ENCODE data around the gene DPEP3. TPM values are rescaled to one million over a fixed set of nuclear protein-coding genes. Genes with fewer than 3 reads are reported as not detected.

DPEP3 gene
- total RNA-seq, 1 donor from 2014 or later = not detected

- DNase-seq (ENCODE audit: low read depth in 2 of 2) = peak; percentile 21 to 62
Measured at GRCh38 chr16:67967183-67967957, 12.9 kb downstream of the DPEP3 start.

GRCh38 chr16:67966549-67967182, 13.6 kb downstream of the DPEP3 start:
- DNase-seq (ENCODE audit: low read depth in 2 of 2) = peak in 1 of 2 donors; percentile 32

- peak in 1 of 2 donors; percentile 21 for DNase-seq (ENCODE audit: low read depth in 2 of 2)
Measured at GRCh38 chr16:67965668-67966548, 14.4 kb downstream of the DPEP3 start.

DNA sequence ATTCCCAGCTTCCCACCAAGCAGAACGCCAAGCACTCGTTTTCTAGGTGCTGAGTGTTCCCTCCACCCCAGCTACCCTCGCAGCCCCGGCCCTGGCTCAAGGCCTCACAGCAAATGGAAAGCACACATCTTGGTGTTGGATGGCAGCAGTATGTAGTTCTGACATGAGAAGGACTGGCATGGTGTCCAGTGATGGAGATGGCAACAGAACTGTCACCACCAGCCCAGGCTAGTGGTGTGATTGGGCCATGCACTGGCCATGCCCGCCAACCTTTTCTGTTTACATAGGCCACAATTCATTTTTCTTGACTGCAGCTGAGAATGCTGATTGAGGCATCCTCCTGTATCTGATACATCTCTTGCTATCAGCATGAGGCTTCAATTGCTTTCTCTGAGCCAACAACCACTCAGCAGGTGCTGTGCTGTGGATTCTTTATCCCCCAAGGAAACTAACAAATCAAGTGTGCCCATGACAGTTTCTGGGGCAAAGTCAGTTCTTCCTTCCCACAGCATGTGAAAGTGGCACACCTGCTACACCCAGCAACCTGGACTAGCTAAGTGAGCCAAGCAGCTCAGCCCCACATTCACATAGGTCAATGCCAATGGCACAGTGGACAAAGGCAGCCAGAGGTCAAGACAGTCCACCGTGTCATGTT, 15.7 kb downstream of the DPEP3 start:
- no peak for DNase-seq (ENCODE audit: low read depth in 2 of 2)

- DNase-seq (ENCODE audit: low read depth in 2 of 2) = no peak
Measured at GRCh38 chr16:67963662-67964321, 16.5 kb downstream of the DPEP3 start.

DNA sequence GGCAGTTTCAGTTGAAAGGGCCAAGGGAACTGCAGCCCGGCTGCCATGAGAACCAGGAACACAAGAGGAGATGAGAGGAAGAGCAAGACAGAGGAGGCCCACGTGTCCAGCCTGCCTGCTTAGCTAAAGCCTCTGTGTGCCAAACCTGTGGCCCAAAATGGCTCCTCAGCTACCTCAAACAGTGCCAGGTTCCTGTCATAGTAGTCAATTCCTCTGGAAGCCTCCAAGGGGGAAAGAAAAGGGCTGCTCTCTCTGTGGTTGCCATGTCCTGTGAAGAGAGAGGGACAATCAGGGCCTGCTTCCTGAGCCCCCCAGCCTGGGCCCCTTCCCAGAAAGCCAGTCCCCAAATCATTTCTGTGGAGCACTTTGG, 17.0 kb downstream of the DPEP3 start:
- DNase-seq (ENCODE audit: low read depth in 2 of 2) = no peak

DNA sequence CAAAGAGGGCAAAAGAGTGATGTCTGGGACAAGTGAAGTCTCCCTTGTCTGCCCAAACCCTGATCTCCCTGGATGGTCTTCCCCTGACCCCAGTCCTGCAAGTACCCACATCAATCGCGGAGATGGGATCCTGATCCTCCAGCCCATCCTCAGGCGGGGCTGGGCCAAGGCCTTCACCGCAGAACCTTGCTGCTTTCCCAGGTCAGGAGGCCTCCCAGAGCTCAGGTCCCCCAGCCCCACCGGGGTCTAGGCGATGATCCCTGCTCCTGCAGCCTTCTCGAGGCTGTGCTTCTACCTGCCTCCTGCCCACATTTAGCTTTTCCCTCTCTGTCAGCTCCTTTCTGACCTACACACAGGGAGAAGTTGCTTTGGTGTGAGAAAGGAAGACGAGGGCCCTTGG, 18.2 kb downstream of the DPEP3 start:
- DNase-seq (ENCODE audit: low read depth in 2 of 2) = no peak

- DNase-seq (ENCODE audit: low read depth in 2 of 2) = no peak
Measured at GRCh38 chr16:67961551-67961957, 18.7 kb downstream of the DPEP3 start.

GRCh38 chr16:67959536-67960329, 20.6 kb downstream of the DPEP3 start:
- no peak for DNase-seq (ENCODE audit: low read depth in 2 of 2)

- no peak for DNase-seq (ENCODE audit: low read depth in 2 of 2)
Measured at GRCh38 chr16:67957622-67958021, 22.7 kb downstream of the DPEP3 start.

GRCh38 chr16:67954421-67955196, 25.7 kb downstream of the DPEP3 start:
- no peak for DNase-seq (ENCODE audit: low read depth in 2 of 2)

DNA sequence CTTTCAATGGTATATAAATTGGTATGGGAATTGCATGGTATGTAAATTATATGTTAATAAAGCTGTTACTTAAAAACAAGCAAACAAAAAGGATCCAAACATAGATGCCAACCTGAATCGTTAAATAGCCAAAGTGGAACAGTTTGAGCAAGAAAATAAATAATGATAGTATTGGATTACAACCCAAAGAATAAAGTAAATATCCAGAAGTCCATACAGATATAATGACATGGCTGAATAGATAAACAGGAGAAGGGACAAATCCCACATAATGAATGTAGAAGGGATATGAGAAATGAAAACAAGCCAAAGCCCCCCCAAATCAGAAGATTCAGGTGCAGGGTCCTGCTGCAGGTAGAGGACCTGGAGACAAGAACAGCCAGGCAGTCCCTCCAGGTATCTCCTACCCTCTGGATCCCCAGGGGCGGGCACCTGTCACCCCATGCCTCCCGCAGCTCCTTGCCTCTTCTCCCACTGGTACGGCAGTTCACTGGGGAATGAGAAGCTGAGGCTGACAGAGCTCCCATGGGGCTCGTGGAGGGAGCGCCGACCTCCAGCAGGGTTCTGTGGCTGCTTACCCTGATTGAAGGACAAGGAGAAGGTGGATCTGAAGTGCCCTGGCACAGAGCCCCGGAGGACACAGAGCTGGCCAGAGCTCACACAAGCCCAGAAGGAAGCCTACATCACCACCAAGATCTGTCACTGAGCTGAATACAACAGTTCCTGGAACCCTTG, 26.5 kb downstream of the DPEP3 start:
- no peak for DNase-seq (ENCODE audit: low read depth in 2 of 2)

- DNase-seq (ENCODE audit: low read depth in 2 of 2) = no peak
Measured at GRCh38 chr16:67951485-67951884, 28.8 kb downstream of the DPEP3 start.

DNA sequence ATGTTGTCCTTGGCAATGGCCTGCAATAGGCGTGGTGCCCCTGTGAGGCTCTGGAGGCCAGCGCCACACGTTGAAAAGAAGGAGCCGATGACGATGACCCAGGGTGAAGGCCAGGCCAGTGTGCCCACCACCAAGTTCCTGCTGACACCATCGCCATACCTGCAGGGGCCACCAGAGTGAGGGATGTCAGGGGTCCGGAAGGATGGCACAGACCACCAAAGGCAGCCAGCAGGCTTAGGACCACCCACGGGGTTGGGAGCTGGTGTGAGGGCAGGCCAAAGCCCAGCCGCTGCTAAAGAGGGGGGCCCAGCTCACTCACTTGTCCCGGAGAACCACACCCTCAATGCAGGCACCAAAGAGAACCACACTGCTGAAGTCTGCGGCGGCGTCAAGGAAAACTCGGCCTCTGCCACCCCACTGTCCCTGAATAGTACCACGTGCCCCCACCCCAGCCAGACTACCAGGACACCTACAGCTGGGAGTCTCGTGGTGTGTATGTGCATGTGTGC, 29.9 kb downstream of the DPEP3 start:
- DNase-seq (ENCODE audit: low read depth in 2 of 2) = no peak

- no peak for DNase-seq (ENCODE audit: low read depth in 2 of 2)
Measured at GRCh38 chr16:67949645-67950044, 30.7 kb downstream of the DPEP3 start.

- no peak for DNase-seq (ENCODE audit: low read depth in 2 of 2)
Measured at GRCh38 chr16:67948015-67948414, 32.3 kb downstream of the DPEP3 start.

DNA sequence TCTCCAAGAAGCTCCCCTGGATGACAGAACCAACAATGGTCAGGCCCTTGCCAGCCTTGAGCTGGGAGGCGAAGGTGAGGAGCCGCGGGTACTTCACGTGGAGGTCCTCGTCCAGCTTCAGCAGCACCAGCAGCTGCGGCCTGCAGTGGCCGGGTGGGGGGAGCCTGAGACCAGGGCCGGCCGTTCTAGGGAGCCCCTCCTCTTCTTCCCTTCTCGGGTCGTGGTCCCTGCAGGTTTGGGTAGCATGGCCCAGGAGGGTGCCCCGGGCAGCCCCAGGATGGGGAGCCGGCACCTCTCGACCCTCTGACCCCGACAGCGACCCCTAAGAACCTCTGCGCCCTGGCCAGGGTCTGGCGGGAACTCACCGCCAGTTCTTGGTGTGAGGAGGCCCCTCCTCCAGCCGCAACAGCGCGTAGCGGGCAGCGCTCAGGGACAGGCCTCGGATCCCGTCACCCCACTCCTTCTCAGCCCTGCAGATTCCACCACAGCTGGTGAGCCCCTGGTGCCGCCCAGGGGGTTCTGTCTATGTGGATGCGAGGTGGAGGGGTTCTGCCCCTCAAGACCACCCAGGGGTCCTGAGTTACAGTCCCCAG, 33.2 kb downstream of the DPEP3 start:
- no peak for DNase-seq (ENCODE audit: low read depth in 2 of 2)

GRCh38 chr16:67946128-67946569, 34.1 kb downstream of the DPEP3 start:
- no peak for DNase-seq (ENCODE audit: low read depth in 2 of 2)
